ENCODE results near the gene TKFC.

Gene TKFC

DNA sequence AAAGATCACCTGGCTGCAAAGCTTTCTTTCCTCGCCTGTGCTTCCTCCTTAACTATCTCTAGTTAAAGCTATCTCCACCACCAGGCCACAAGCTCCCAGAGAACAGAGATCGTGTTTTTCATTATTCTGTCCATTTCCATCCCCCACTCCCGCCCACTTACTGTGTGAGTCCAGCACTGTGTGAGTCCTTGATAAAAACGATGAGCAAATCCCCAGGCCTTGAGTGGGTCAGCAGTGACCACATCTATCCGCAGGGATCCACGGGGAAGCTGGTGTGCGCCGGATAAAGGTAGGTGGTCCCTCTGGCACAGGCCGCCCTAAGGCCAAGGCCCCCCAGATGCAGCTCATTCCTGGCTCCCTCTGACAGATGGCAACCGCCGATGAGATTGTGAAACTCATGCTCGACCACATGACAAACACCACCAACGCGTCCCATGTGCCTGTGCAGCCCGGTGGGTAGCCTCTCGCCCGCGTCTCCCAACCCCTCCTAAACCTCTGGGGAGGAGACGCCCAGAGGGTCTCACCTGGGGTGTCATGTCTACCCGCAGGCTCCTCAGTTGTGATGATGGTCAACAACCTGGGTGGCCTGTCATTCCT is 9.3 kb downstream of the TKFC start:
- no peak overlapping the region for H3K4me3 ChIP-seq (ENCODE audit: low read depth, low read length)
- H3K27me3 ChIP-seq (ENCODE audit: insufficient read depth, low read length) = no peaks in the 10 kb centered on the region
- DNase-seq = no peak
- H4K12ac ChIP-seq (ENCODE audit: low read depth, low read length) = no peak overlapping the region
- H4K91ac ChIP-seq (ENCODE audit: low read depth, low read length) = no peak overlapping the region
- no peak overlapping the region for H2AK5ac ChIP-seq (ENCODE audit: low read length)
- no peak overlapping the region for H3K4ac ChIP-seq (ENCODE audit: low read depth, low read length)
- no peaks in the 10 kb centered on the region for H3K79me1 ChIP-seq (ENCODE audit: low read length)
- H2BK12ac ChIP-seq (ENCODE audit: low read length) = no peak overlapping the region
- H3K4me2 ChIP-seq (ENCODE audit: low read length) = no peak overlapping the region
- H3K4me1 ChIP-seq (ENCODE audit: control insufficient read depth in 1 of 2, insufficient read depth in 2 of 2, low read length in 2 of 2) = peaks cover 3 to 13% of the 10 kb centered on the region in 2 experiments
- no peak overlapping the region for H2AFZ ChIP-seq (ENCODE audit: insufficient read depth, low read length, poor library complexity)
- no peak overlapping the region for H3K18ac ChIP-seq (ENCODE audit: low read length)
- H3K27ac ChIP-seq (ENCODE audit: low read depth, low read length) = no peak overlapping the region
- H3K14ac ChIP-seq (ENCODE audit: low read length) = no peak overlapping the region
- no peak overlapping the region for H4K8ac ChIP-seq (ENCODE audit: low read depth, low read length)
- peaks cover 14 to 15% of the 10 kb centered on the region in 2 experiments for H3K36me3 ChIP-seq (ENCODE audit: control insufficient read depth in 1 of 2, insufficient read depth in 2 of 2, low read length in 2 of 2)
- H2BK120ac ChIP-seq (ENCODE audit: insufficient read depth, low read length, poor library complexity) = no peak overlapping the region
- WGBS (ENCODE audit: extremely low coverage, insufficient coverage, insufficient read length) = no CpG with 5 or more reads among the region's 20 CpGs
- H2BK5ac ChIP-seq (ENCODE audit: low read depth, low read length, poor library complexity) = no peak overlapping the region
- no peaks in the 10 kb centered on the region for H3K9me3 ChIP-seq (ENCODE audit: insufficient read depth, low read depth, low read length)
- H3K79me2 ChIP-seq (ENCODE audit: control insufficient read depth, insufficient read depth, low read length, poor library complexity) = no peaks in the 10 kb centered on the region
- no peak overlapping the region for H3K23ac ChIP-seq (ENCODE audit: low read length)
- no peak overlapping the region for H3K9ac ChIP-seq (ENCODE audit: low read length)

DNA sequence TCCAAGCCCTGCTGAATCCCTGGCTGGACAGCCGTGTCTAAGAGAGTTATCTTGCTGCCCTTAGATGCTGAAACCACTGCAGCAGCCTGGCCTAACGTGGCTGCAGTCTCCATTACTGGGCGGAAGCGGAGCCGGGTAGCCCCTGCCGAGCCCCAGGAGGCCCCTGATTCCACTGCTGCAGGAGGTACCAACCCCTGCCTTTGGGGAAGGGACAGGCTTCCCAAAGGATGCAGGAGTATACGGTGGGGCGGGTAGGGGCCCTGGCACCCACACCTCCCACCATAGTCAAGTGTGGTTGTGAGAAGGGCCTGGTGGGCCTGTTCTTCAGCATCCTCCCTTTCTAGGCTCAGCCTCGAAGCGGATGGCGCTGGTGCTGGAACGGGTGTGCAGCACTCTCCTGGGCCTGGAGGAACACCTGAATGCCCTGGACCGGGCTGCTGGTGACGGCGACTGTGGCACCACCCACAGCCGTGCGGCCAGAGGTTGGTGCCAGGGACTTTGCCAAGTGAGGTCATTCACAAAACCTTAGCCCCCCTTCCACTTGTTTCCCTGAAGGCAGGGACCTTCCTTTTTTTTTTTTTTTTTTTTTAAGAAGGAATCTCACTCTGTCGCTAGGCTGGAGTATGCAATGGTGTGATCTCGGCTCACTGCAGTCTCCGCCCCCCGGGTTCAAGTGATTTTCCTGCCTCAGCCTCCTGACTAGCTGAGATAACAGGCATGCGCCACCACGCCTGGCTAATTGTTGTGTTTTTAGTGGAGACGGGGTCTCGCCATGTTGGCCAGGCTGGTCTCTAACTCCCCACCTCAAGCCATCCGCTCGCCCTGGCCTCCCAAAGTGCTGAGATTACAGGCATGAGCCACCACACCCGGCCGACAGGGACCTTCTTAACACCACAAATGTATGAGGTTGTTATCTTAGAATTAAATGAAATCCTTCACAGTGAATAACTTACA is 11.0 kb downstream of the TKFC start:
- H3K36me3 ChIP-seq (ENCODE audit: control insufficient read depth in 1 of 2, insufficient read depth in 2 of 2, low read length in 2 of 2) = peaks cover 12 to 25% of the 10 kb centered on the region in 2 experiments
- no peaks in the 10 kb centered on the region for H3K27me3 ChIP-seq (ENCODE audit: insufficient read depth, low read length)
- no peak overlapping the region for H3K9ac ChIP-seq (ENCODE audit: low read length)
- no peaks in the 10 kb centered on the region for H3K79me1 ChIP-seq (ENCODE audit: low read length)
- H3K4ac ChIP-seq (ENCODE audit: low read depth, low read length) = no peak overlapping the region
- no peaks in the 10 kb centered on the region for H3K9me3 ChIP-seq (ENCODE audit: insufficient read depth, low read depth, low read length)
- H3K18ac ChIP-seq (ENCODE audit: low read length) = no peak overlapping the region
- H2BK12ac ChIP-seq (ENCODE audit: low read length) = no peak overlapping the region
- H4K91ac ChIP-seq (ENCODE audit: low read depth, low read length) = no peak overlapping the region
- WGBS (ENCODE audit: extremely low coverage, insufficient coverage, insufficient read length) = no CpG with 5 or more reads among the region's 29 CpGs
- no peak overlapping the region for H2BK5ac ChIP-seq (ENCODE audit: low read depth, low read length, poor library complexity)
- H3K4me3 ChIP-seq (ENCODE audit: low read depth, low read length) = no peak overlapping the region
- H2AK5ac ChIP-seq (ENCODE audit: low read length) = no peak overlapping the region
- no peak overlapping the region for H3K27ac ChIP-seq (ENCODE audit: low read depth, low read length)
- H2AFZ ChIP-seq (ENCODE audit: insufficient read depth, low read length, poor library complexity) = no peak overlapping the region
- no peak overlapping the region for H2BK120ac ChIP-seq (ENCODE audit: insufficient read depth, low read length, poor library complexity)
- peaks cover 3 to 13% of the 10 kb centered on the region in 2 experiments for H3K4me1 ChIP-seq (ENCODE audit: control insufficient read depth in 1 of 2, insufficient read depth in 2 of 2, low read length in 2 of 2)
- no peaks in the 10 kb centered on the region for H3K79me2 ChIP-seq (ENCODE audit: control insufficient read depth, insufficient read depth, low read length, poor library complexity)
- DNase-seq = no peak
- no peak overlapping the region for H3K23ac ChIP-seq (ENCODE audit: low read length)
- no peak overlapping the region for H3K4me2 ChIP-seq (ENCODE audit: low read length)
- no peak overlapping the region for H4K8ac ChIP-seq (ENCODE audit: low read depth, low read length)
- H4K12ac ChIP-seq (ENCODE audit: low read depth, low read length) = no peak overlapping the region
- no peak overlapping the region for H3K14ac ChIP-seq (ENCODE audit: low read length)

DNA sequence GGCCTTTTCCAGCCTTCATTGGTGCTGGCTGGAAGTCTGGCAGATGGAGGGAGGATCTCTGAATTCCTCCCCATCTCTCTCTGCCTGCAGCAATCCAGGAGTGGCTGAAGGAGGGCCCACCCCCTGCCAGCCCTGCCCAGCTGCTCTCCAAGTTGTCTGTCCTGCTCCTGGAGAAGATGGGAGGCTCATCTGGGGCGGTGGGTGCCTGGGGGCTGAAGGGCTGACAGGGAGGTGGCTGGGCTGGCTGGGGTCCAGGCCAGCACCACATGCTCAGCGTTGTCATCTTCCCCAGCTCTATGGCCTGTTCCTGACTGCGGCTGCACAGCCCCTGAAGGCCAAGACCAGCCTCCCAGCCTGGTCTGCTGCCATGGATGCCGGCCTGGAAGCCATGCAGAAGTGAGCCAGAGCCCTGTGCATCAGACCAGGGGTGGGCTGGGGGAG is 12.2 kb downstream of the TKFC start:
- Histone ChIP-seq H3K4ac (ENCODE audit: low read depth, low read length) (no peak overlapping the region), H3K36me3 (ENCODE audit: control insufficient read depth in 1 of 2, insufficient read depth in 2 of 2, low read length in 2 of 2) (peaks cover 14 to 33% of the 10 kb centered on the region in 2 experiments), H2AFZ (ENCODE audit: insufficient read depth, low read length, poor library complexity) (no peak overlapping the region), H3K9ac (ENCODE audit: low read length) (no peak overlapping the region), H3K79me1 (ENCODE audit: low read length) (no peaks in the 10 kb centered on the region), H2BK12ac (ENCODE audit: low read length) (no peak overlapping the region), H4K8ac (ENCODE audit: low read depth, low read length) (no peak overlapping the region), H3K27ac (ENCODE audit: low read depth, low read length) (no peak overlapping the region), H3K9me3 (ENCODE audit: insufficient read depth, low read depth, low read length) (peaks cover 3% of the 10 kb centered on the region), H3K4me3 (ENCODE audit: low read depth, low read length) (no peak overlapping the region), H3K79me2 (ENCODE audit: control insufficient read depth, insufficient read depth, low read length, poor library complexity) (no peaks in the 10 kb centered on the region), H3K27me3 (ENCODE audit: insufficient read depth, low read length) (no peaks in the 10 kb centered on the region), H3K23ac (ENCODE audit: low read length) (no peak overlapping the region), H2BK120ac (ENCODE audit: insufficient read depth, low read length, poor library complexity) (no peak overlapping the region), H4K12ac (ENCODE audit: low read depth, low read length) (no peak overlapping the region), H2AK5ac (ENCODE audit: low read length) (no peak overlapping the region), H3K14ac (ENCODE audit: low read length) (no peak overlapping the region), H3K4me2 (ENCODE audit: low read length) (no peak overlapping the region), H3K4me1 (ENCODE audit: control insufficient read depth in 1 of 2, insufficient read depth in 2 of 2, low read length in 2 of 2) (peaks cover 3 to 13% of the 10 kb centered on the region in 2 experiments), H4K91ac (ENCODE audit: low read depth, low read length) (no peak overlapping the region), H2BK5ac (ENCODE audit: low read depth, low read length, poor library complexity) (no peak overlapping the region), H3K18ac (ENCODE audit: low read length) (no peak overlapping the region)
- DNase-seq = peak in 1 of 2 donors; percentile 35
- WGBS (ENCODE audit: extremely low coverage, insufficient coverage, insufficient read length) = no CpG with 5 or more reads among the region's 4 CpGs

DNA sequence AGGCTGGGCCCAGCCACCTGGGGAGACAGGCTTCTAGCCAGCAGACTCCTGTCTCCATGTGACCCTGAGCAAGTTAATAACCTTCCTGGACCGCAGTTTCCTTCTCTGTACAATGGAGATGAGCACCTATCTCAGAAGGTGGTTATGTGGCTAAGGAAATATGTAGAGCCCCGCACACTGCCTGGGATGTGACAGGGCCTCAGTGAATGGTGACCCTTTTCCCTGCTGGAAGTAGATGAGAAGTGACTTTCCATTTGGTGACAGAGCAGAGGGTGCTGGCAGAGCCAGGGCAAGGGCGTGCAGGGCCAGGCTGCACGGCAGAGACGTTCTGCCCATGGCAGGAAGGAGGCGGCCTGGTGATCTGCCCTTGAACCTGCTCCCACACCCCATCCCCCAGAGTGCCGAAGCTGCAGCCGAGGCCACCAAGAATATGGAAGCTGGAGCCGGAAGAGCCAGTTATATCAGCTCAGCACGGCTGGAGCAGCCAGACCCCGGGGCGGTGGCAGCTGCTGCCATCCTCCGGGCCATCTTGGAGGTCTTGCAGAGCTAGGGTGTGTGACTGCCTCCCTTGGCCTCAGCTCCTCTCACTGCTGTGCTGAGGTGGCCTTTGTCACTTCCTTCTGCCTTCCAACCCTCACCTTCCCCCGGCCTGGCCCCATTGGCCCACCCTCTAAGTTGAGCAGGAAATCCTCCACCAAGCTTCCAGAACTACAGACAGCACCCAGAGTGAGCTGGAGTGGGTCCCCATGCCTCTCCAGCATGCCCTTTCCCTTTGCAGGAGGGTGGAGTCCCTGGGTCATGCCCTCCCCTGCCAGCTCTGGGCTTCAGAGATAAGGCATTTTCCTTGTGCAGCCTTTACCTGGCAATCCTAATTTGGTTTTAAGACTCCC is 13.2 kb downstream of the TKFC start:
- Histone ChIP-seq H2BK120ac (ENCODE audit: insufficient read depth, low read length, poor library complexity) (no peak overlapping the region), H2AFZ (ENCODE audit: insufficient read depth, low read length, poor library complexity) (no peak overlapping the region), H3K36me3 (ENCODE audit: control insufficient read depth in 1 of 2, insufficient read depth in 2 of 2, low read length in 2 of 2) (peaks cover 21 to 40% of the 10 kb centered on the region in 2 experiments), H3K9ac (ENCODE audit: low read length) (no peak overlapping the region), H3K27me3 (ENCODE audit: insufficient read depth, low read length) (no peaks in the 10 kb centered on the region), H2BK12ac (ENCODE audit: low read length) (no peak overlapping the region), H3K4me1 (ENCODE audit: control insufficient read depth in 1 of 2, insufficient read depth in 2 of 2, low read length in 2 of 2) (peaks cover 3 to 13% of the 10 kb centered on the region in 2 experiments), H3K18ac (ENCODE audit: low read length) (no peak overlapping the region), H3K79me2 (ENCODE audit: control insufficient read depth, insufficient read depth, low read length, poor library complexity) (no peaks in the 10 kb centered on the region), H3K14ac (ENCODE audit: low read length) (no peak overlapping the region), H4K12ac (ENCODE audit: low read depth, low read length) (no peak overlapping the region), H3K4ac (ENCODE audit: low read depth, low read length) (no peak overlapping the region), H3K27ac (ENCODE audit: low read depth, low read length) (no peak overlapping the region), H4K8ac (ENCODE audit: low read depth, low read length) (no peak overlapping the region), H3K79me1 (ENCODE audit: low read length) (no peaks in the 10 kb centered on the region), H2AK5ac (ENCODE audit: low read length) (no peak overlapping the region), H4K91ac (ENCODE audit: low read depth, low read length) (no peak overlapping the region), H2BK5ac (ENCODE audit: low read depth, low read length, poor library complexity) (no peak overlapping the region), H3K4me3 (ENCODE audit: low read depth, low read length) (no peak overlapping the region), H3K4me2 (ENCODE audit: low read length) (no peak overlapping the region), H3K23ac (ENCODE audit: low read length) (no peak overlapping the region), H3K9me3 (ENCODE audit: insufficient read depth, low read depth, low read length) (peaks cover 3% of the 10 kb centered on the region)
- WGBS (ENCODE audit: extremely low coverage, insufficient coverage, insufficient read length) = no CpG with 5 or more reads among the region's 14 CpGs
- DNase-seq = peak; percentile 59 to 72

Measured in trophoblast cell (in vitro differentiated cells and primary cell).